GM18499 (cell line): ENCODE results near the gene TMEM209.
"Not testable (repeated sequence)": the region's sequence is repeated elsewhere in the genome, so short reads cannot be mapped to it uniquely, and the experiment has no call there.

ENCODE experiments used
- ATAC-seq: cut with Tn5 transposase; IDR thresholded peaks from one replicate; pipeline ENCODE4 v1.9.1; 2021; ENCODE audit warnings: moderate number of reproducible peaks; ENCODE audit not compliant: insufficient read depth, unreplicated experiment

The TMEM209 gene

GRCh38 chr7:130205084-130205947 is at the start of gene TMEM209:
TSS of gene TMEM209 (minus strand) at chr7:130205406. CDS start at chr7:130205375, 31 bp downstream.
- peak; percentile 86 for ATAC-seq

GRCh38 chr7:130254555-130254954 is 49.3 kb upstream of the TMEM209 start:
- ATAC-seq, result no peak

GRCh38 chr7:130249626-130250025 is 44.4 kb upstream of the TMEM209 start:
- ATAC-seq, result not testable (repeated sequence)

GRCh38 chr7:130248842-130249241 is 43.6 kb upstream of the TMEM209 start:
- ATAC-seq, result not testable (repeated sequence)

GRCh38 chr7:130246491-130246890 is 41.3 kb upstream of the TMEM209 start:
- ATAC-seq, result not testable (repeated sequence)

GRCh38 chr7:130243486-130243885 is 38.3 kb upstream of the TMEM209 start:
- not testable (repeated sequence) for ATAC-seq

GRCh38 chr7:130242198-130243014 is 37.2 kb upstream of the TMEM209 start:
- ATAC-seq, result no peak

- no peak for ATAC-seq
These were observed 35.0 kb upstream of the TMEM209 start for GRCh38 chr7:130240240-130240639.

- ATAC-seq, result not testable (repeated sequence)
These were observed 31.2 kb upstream of the TMEM209 start for GRCh38 chr7:130236361-130236760.

GRCh38 chr7:130234078-130234477 is 28.9 kb upstream of the TMEM209 start:
- no peak for ATAC-seq

- no peak for ATAC-seq
These were observed 27.0 kb upstream of the TMEM209 start for GRCh38 chr7:130232209-130232608.

- no peak for ATAC-seq
These were observed 26.6 kb upstream of the TMEM209 start for GRCh38 chr7:130231792-130232191.

- not testable (repeated sequence) for ATAC-seq
These were observed 24.8 kb upstream of the TMEM209 start for GRCh38 chr7:130229981-130230380.

GRCh38 chr7:130228840-130229502 is 23.8 kb upstream of the TMEM209 start:
- ATAC-seq, result no peak

GRCh38 chr7:130227883-130228575 is 22.8 kb upstream of the TMEM209 start:
- ATAC-seq, result no peak

GRCh38 chr7:130226333-130226732 is 21.1 kb upstream of the TMEM209 start:
- no peak for ATAC-seq

GRCh38 chr7:130224923-130225322 is 19.7 kb upstream of the TMEM209 start:
- not testable (repeated sequence) for ATAC-seq

- ATAC-seq, result no peak
These were observed 19.0 kb upstream of the TMEM209 start for GRCh38 chr7:130224210-130224609.

- no peak for ATAC-seq
These were observed 18.4 kb upstream of the TMEM209 start for GRCh38 chr7:130223646-130224045.

- no peak for ATAC-seq
These were observed 16.5 kb upstream of the TMEM209 start for GRCh38 chr7:130221746-130222145.
